Mucosa of descending colon (tissue), 3 donors: ENCODE data around the gene RNF113B. TPM values are rescaled to one million over a fixed set of nuclear protein-coding genes. Genes with fewer than 3 reads are reported as not detected.

Experiments used
- ATAC-seq: fragments of 200-7000 bp; cut with Tn5 transposase; one replicate; pipeline ENCODE4 v1.9.1; 2020; ENCODE audit warnings: mild to moderate bottlenecking, moderate library complexity
- DNase-seq, 3 donors: peaks; one replicate each; pipeline ENCODE4 v3.0.0-alpha.2; 2020
- H3K36me3 ChIP-seq: fragments of 200-600 bp; one replicate; pipeline ENCODE4 v1.8.0; 2021; ENCODE audit warnings: low read depth, mild to moderate bottlenecking
- H3K4me1 ChIP-seq: fragments of 200-600 bp; one replicate; pipeline ENCODE4 v1.8.0; 2021; ENCODE audit warnings: low read depth, mild to moderate bottlenecking
- H3K4me3 ChIP-seq: fragments of 200-600 bp; one replicate; pipeline ENCODE4 v1.8.0; 2021; ENCODE audit warnings: mild to moderate bottlenecking
- H3K9me3 ChIP-seq: fragments of 200-600 bp; one replicate; pipeline ENCODE4 v1.8.0; 2021; ENCODE audit warnings: mild to moderate bottlenecking
- CTCF ChIP-seq: fragments of 200-600 bp; IDR thresholded peaks from one replicate; pipeline ENCODE4 v1.8.0; 2022; ENCODE audit warnings: antibody characterized with exemption, mild to moderate bottlenecking
- intact Hi-C, 2 donors: fragments of 100-400 bp; cut with DNase I in 1 of 2; cut with micrococcal nuclease in 1 of 2; formaldehyde crosslinking; loops; one replicate each; pipeline versions ENCODE4 v1.11.0 to v1.11.1; 2022; cut with DNase I, micrococcal nuclease
- total RNA-seq, 3 donors: library from RNA; stranded (reverse); fragmentation: NEBNext Ultra II Directional in 2 of 3; extraction: Animal tissue kit (Norgen Biotek cat#: 25700) in 2 of 3; gene quantifications; one replicate each; pipeline versions ENCODE4 v1.2.1 to v1.2.4, GENCODE V29; 2021 to 2023
- donor health status: DM: no; HTN: no; CAD: no; lungs with moderate emphysema.
- donor health status: DM: no; HTN: no; CAD: no.
- donor health status: DM: no; HTN: yes; CAD: no.

RNF113B gene
- total RNA-seq, 3 donors from 2014 or later: not detected

- intact Hi-C loops: no loop called here
- peaks cover 12% of the 10 kb centered on the region for H3K4me1 ChIP-seq
- no peaks in the 10 kb centered on the region for H3K9me3 ChIP-seq
- ATAC-seq (no peak), DNase-seq (no peak)
- no peak for TF ChIP-seq CTCF
- H3K4me3 ChIP-seq: no peak overlapping the region
- H3K36me3 ChIP-seq: no peaks in the 10 kb centered on the region
These were observed 40.5 kb upstream of the RNF113B start for GRCh38 chr13:98217597-98217996.

- no peaks in the 10 kb centered on the region for H3K9me3 ChIP-seq
- H3K4me1 ChIP-seq: peaks cover 12% of the 10 kb centered on the region
- ATAC-seq (no peak), DNase-seq (no peak)
- H3K4me3 ChIP-seq: no peak overlapping the region
- intact Hi-C loops: no loop called here
- H3K36me3 ChIP-seq: no peaks in the 10 kb centered on the region
- no peak for TF ChIP-seq CTCF
These were observed 39.7 kb upstream of the RNF113B start for GRCh38 chr13:98216711-98217285.

- Histone ChIP-seq H3K4me3 (no peak overlapping the region), H3K4me1 (peaks cover 12% of the 10 kb centered on the region), H3K9me3 (no peaks in the 10 kb centered on the region), H3K36me3 (no peaks in the 10 kb centered on the region)
- intact Hi-C loops: no loop called here
- TF ChIP-seq CTCF: no peak
- no peak for ATAC-seq
- peak in 1 of 3 donors; percentile 31 for DNase-seq
These were observed 39.1 kb upstream of the RNF113B start for GRCh38 chr13:98216135-98216565.

- ATAC-seq: no peak
- no peak for TF ChIP-seq CTCF
- no peak for DNase-seq
- intact Hi-C loops: no loop called here
- Histone ChIP-seq H3K36me3 (no peaks in the 10 kb centered on the region), H3K9me3 (no peaks in the 10 kb centered on the region), H3K4me1 (peaks cover 12% of the 10 kb centered on the region), H3K4me3 (no peak overlapping the region)
These were observed 38.4 kb upstream of the RNF113B start for GRCh38 chr13:98215508-98215907.

GRCh38 chr13:98214707-98215106 is 37.6 kb upstream of the RNF113B start:
- no peaks in the 10 kb centered on the region for H3K36me3 ChIP-seq
- peak; percentile 90 for ATAC-seq

More at GRCh38 chr13:98214707-98215106, 37.6 kb upstream of the RNF113B start:
- peak in 1 of 3 donors; percentile 72 for DNase-seq
- no peak for TF ChIP-seq CTCF
- Histone ChIP-seq H3K9me3 (no peaks in the 10 kb centered on the region), H3K4me1 (peaks cover 12% of the 10 kb centered on the region), H3K4me3 (no peak overlapping the region)
- intact Hi-C loops: no loop called here
